Activated T-helper 1 cell treated with anti-CD3 and anti-CD28 coated beads, Interleukin-2, amount 50 U/mL, for 16 hours (primary cell): ENCODE measurements around the gene WFDC1.

ENCODE experiments used
- DNase-seq, 2 donors: peaks; one replicate each; pipeline ENCODE4 v3.0.0-alpha.2; 2020; ENCODE audit warnings: low read depth in 1 of 2, low spot score in 1 of 2

Gene WFDC1

GRCh38 chr16:84351630-84352029 is 57.0 kb downstream of the WFDC1 start:
- DNase-seq: no peak

- DNase-seq: no peak
These were observed 59.6 kb downstream of the WFDC1 start for GRCh38 chr16:84354306-84354705.

GRCh38 chr16:84355149-84355548 is 60.5 kb downstream of the WFDC1 start:
- DNase-seq: no peak

GRCh38 chr16:84356176-84356575 is 61.5 kb downstream of the WFDC1 start:
- no peak for DNase-seq

GRCh38 chr16:84356591-84357116 is 62.0 kb downstream of the WFDC1 start:
- no peak for DNase-seq

GRCh38 chr16:84357191-84357651 is 62.5 kb downstream of the WFDC1 start:
- DNase-seq: no peak

- DNase-seq: no peak
These were observed 64.1 kb downstream of the WFDC1 start for GRCh38 chr16:84358601-84359295.

- DNase-seq: no peak
These were observed 64.6 kb downstream of the WFDC1 start for GRCh38 chr16:84359326-84359725.

GRCh38 chr16:84360170-84360569 is 65.5 kb downstream of the WFDC1 start:
- DNase-seq: no peak

GRCh38 chr16:84360748-84361147 is 66.1 kb downstream of the WFDC1 start:
- DNase-seq: no peak

- no peak for DNase-seq
These were observed 66.9 kb downstream of the WFDC1 start for GRCh38 chr16:84361546-84361945.

GRCh38 chr16:84362471-84362941 is 67.8 kb downstream of the WFDC1 start:
- DNase-seq: no peak

- DNase-seq: no peak
These were observed 71.5 kb downstream of the WFDC1 start for GRCh38 chr16:84366208-84366607.

- DNase-seq: no peak
These were observed 72.6 kb downstream of the WFDC1 start for GRCh38 chr16:84367297-84367680.

GRCh38 chr16:84367750-84368307 is 73.2 kb downstream of the WFDC1 start:
- DNase-seq: no peak

- DNase-seq: no peak
These were observed 73.8 kb downstream of the WFDC1 start, which contains the start of gene ATP2C2 for GRCh38 chr16:84368308-84368996. TSS of gene ATP2C2 (plus strand) at chr16:84368538. CDS start at chr16:84368616, 78 bp downstream.

GRCh38 chr16:84369105-84369504 is 74.4 kb downstream of the WFDC1 start:
- DNase-seq: no peak

GRCh38 chr16:84369938-84370627 is 75.4 kb downstream of the WFDC1 start:
- no peak for DNase-seq

- no peak for DNase-seq
These were observed 76.3 kb downstream of the WFDC1 start for GRCh38 chr16:84370723-84371552.

GRCh38 chr16:84371553-84371865 is 76.8 kb downstream of the WFDC1 start:
- no peak for DNase-seq
